ENCODE data around the gene TSHR.
"Not testable (repeated sequence)": the region's sequence is repeated elsewhere in the genome, so short reads cannot be mapped to it uniquely, and the experiment has no call there.

TSHR gene

GRCh38 chr14:81004575-81004974 lies 49.2 kb downstream of the TSHR start:
- DNase-seq: no peak

- DNase-seq: no peak
Measured at GRCh38 chr14:81005540-81006228, 50.3 kb downstream of the TSHR start.

- DNase-seq: no peak
Measured at GRCh38 chr14:81006266-81006665, 50.8 kb downstream of the TSHR start.

GRCh38 chr14:81007131-81007530 lies 51.7 kb downstream of the TSHR start:
- no peak for DNase-seq

- DNase-seq: no peak
Measured at GRCh38 chr14:81009346-81009745, 53.9 kb downstream of the TSHR start.

- no peak for DNase-seq
Measured at GRCh38 chr14:81018251-81018650, 62.8 kb downstream of the TSHR start.

GRCh38 chr14:81018684-81019083 lies 63.3 kb downstream of the TSHR start:
- no peak for DNase-seq

- DNase-seq: not testable (repeated sequence)
Measured at GRCh38 chr14:81019113-81019512, 63.7 kb downstream of the TSHR start.

- no peak for DNase-seq
Measured at GRCh38 chr14:81023095-81023710, 67.8 kb downstream of the TSHR start.

GRCh38 chr14:81028461-81028860 lies 73.0 kb downstream of the TSHR start:
- DNase-seq: no peak

- no peak for DNase-seq
Measured at GRCh38 chr14:81031488-81031887, 76.1 kb downstream of the TSHR start.

GRCh38 chr14:81033698-81034240 lies 78.3 kb downstream of the TSHR start:
- DNase-seq: no peak

- DNase-seq: no peak
Measured at GRCh38 chr14:81042438-81042837, 87.0 kb downstream of the TSHR start.

GRCh38 chr14:81051547-81051946 lies 96.1 kb downstream of the TSHR start:
- no peak for DNase-seq

- not testable (repeated sequence) for DNase-seq
Measured at GRCh38 chr14:81054057-81054456, 98.6 kb downstream of the TSHR start.

GRCh38 chr14:81055971-81056370 lies 100.5 kb downstream of the TSHR start:
- no peak for DNase-seq

GRCh38 chr14:81062380-81062779 lies 107.0 kb downstream of the TSHR start:
- DNase-seq: no peak

- no peak for DNase-seq
Measured at GRCh38 chr14:81062816-81063215, 107.4 kb downstream of the TSHR start.

- no peak for DNase-seq
Measured at GRCh38 chr14:81066672-81067071, 111.3 kb downstream of the TSHR start.

- no peak for DNase-seq
Measured at GRCh38 chr14:81067156-81067555, 111.7 kb downstream of the TSHR start.

GRCh38 chr14:81068176-81068782 lies 112.9 kb downstream of the TSHR start:
- no peak for DNase-seq

- no peak for DNase-seq
Measured at GRCh38 chr14:81070511-81070910, 115.1 kb downstream of the TSHR start.

GRCh38 chr14:81085596-81085995 lies 130.2 kb downstream of the TSHR start:
- no peak for DNase-seq

GRCh38 chr14:81087230-81087629 lies 131.8 kb downstream of the TSHR start:
- DNase-seq: no peak
